Thyroid gland (tissue), 4 donors: ENCODE results near the gene LELP1.

ENCODE experiments used
- CTCF ChIP-seq, 6 experiments: fragments of 200-600 bp in 3 of 6; fragments of 450-650 bp in 3 of 6; sonication (generic) in 3 of 6; IDR thresholded peaks; one replicate each; pipeline ENCODE4 v1.5.1; 2016 to 2019; ENCODE audit warnings: antibody characterized with exemption in 6 of 6, mild to moderate bottlenecking in 2 of 6, inconsistent platforms in 1 of 6, moderate library complexity in 1 of 6
- POLR2A ChIP-seq, 2 donors: fragments of 450-650 bp; IDR thresholded peaks; one replicate each; pipeline ENCODE4 v1.6.1; 2017; ENCODE audit warnings: antibody characterized with exemption in 2 of 2, mild to moderate bottlenecking in 2 of 2, moderate library complexity in 1 of 2

DNA sequence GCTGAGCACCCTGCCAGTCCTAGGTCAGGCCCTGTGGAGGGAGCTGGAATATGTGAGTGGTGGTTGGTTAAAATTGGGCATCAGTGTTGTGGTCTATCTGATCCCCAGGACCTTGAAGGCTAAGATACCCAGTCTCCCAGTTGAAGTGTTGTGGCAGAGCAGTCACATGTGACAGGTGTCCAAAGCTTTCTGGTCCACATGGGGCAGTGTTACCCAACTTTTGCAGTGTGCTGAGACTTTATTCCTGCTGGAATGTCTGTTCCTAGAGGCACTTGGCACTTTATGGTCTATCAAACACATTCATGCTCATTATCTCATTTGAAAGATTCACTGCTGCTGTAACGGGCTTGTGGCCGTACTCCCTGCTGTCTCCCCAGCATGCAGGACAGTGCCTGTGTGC is 35.3 kb downstream of the LELP1 start:
- TF ChIP-seq POLR2A (IDR thresholded peaks at IDR 0.05) (no peak), CTCF (IDR thresholded peaks at IDR 0.05) (no peak)
